HS-5 (cell line): ENCODE results near the gene HIGD1A.

Experiments
- DNase-seq: peaks from one replicate; pipeline ENCODE4 v3.0.0-alpha.2; 2012; ENCODE audit warnings: low read depth

HIGD1A gene

GRCh38 chr3:42804106-42804830, at the start of gene HIGD1A:
Gene HIGD1A, minus strand, starts transcription at chr3:42804490. Its CDS starts 10,237 bp downstream, at chr3:42794253.
- peak; percentile 64 for DNase-seq

GRCh38 chr3:42853739-42854302, 49.5 kb upstream of the HIGD1A start:
- DNase-seq, result no peak

- no peak for DNase-seq
These were observed 48.8 kb upstream of the HIGD1A start for GRCh38 chr3:42853056-42853455.

- DNase-seq, result no peak
These were observed 48.2 kb upstream of the HIGD1A start for GRCh38 chr3:42852441-42852840.

- no peak for DNase-seq
These were observed 47.0 kb upstream of the HIGD1A start for GRCh38 chr3:42851228-42851834.

- DNase-seq, result no peak
These were observed 46.0 kb upstream of the HIGD1A start for GRCh38 chr3:42850263-42850662.

GRCh38 chr3:42849017-42849416, 44.7 kb upstream of the HIGD1A start:
- DNase-seq, result no peak

GRCh38 chr3:42847731-42848130, 43.4 kb upstream of the HIGD1A start:
- DNase-seq, result no peak

- DNase-seq, result no peak
These were observed 42.6 kb upstream of the HIGD1A start for GRCh38 chr3:42846685-42847522.

GRCh38 chr3:42844815-42845214, 40.5 kb upstream of the HIGD1A start:
- no peak for DNase-seq

- DNase-seq, result no peak
These were observed 40.1 kb upstream of the HIGD1A start for GRCh38 chr3:42844412-42844713.

GRCh38 chr3:42843713-42844411, 39.6 kb upstream of the HIGD1A start:
- no peak for DNase-seq

GRCh38 chr3:42841332-42841731, 37.0 kb upstream of the HIGD1A start:
- no peak for DNase-seq

- DNase-seq, result peak; percentile 39
These were observed 35.3 kb upstream of the HIGD1A start for GRCh38 chr3:42839616-42840015.

- no peak for DNase-seq
These were observed 34.3 kb upstream of the HIGD1A start for GRCh38 chr3:42838571-42838970.

- no peak for DNase-seq
These were observed 32.1 kb upstream of the HIGD1A start for GRCh38 chr3:42836150-42837123.

GRCh38 chr3:42831321-42831713, 27.0 kb upstream of the HIGD1A start:
- DNase-seq, result no peak

GRCh38 chr3:42830437-42831320, 26.4 kb upstream of the HIGD1A start:
- no peak for DNase-seq

GRCh38 chr3:42829628-42830436, 25.5 kb upstream of the HIGD1A start:
- no peak for DNase-seq
